Skeletal muscle satellite cell (primary cell): ENCODE measurements around the gene ZBTB5.
"Not testable (repeated sequence)": the region's sequence is repeated elsewhere in the genome, so short reads cannot be mapped to it uniquely, and the experiment has no call there.

ENCODE experiments used
- H3K27me3 ChIP-seq: 2 replicates; pipeline ENCODE4 v1.7.0; 2013; ENCODE audit warnings: low read length; ENCODE audit not compliant: control insufficient read depth, insufficient read depth
- H3K36me3 ChIP-seq: 2 replicates; pipeline ENCODE4 v1.7.0; 2013; ENCODE audit warnings: mild to moderate bottlenecking, control low read depth, low read length; ENCODE audit not compliant: insufficient read depth
- H3K4me1 ChIP-seq: 2 replicates; pipeline ENCODE4 v1.7.0; 2013; ENCODE audit warnings: low read length; ENCODE audit not compliant: control insufficient read depth, insufficient read depth
- H3K4me2 ChIP-seq: 2 replicates; pipeline ENCODE4 v1.7.0; 2013; ENCODE audit warnings: mild to moderate bottlenecking, low read length
- H3K4me3 ChIP-seq: 2 replicates; pipeline ENCODE4 v1.7.0; 2013; ENCODE audit warnings: low read length
- H3K9ac ChIP-seq: 2 replicates; pipeline ENCODE4 v1.7.0; 2013; ENCODE audit warnings: mild to moderate bottlenecking, low read depth, low read length, moderate library complexity
- H3K9me3 ChIP-seq: replicated peaks from 2 replicates; pipeline ENCODE4 v1.7.0; 2013; ENCODE audit warnings: mild to moderate bottlenecking, control low read depth, low read length

Gene ZBTB5

GRCh38 chr9:37429441-37430285 is 35.6 kb downstream of the ZBTB5 start:
- Histone ChIP-seq H3K27me3 (no peaks in the 10 kb centered on the region), H3K36me3 (peaks cover 70% of the 10 kb centered on the region), H3K4me1 (peaks cover 16% of the 10 kb centered on the region), H3K9ac (no peak overlapping the region), H3K4me3 (no peak overlapping the region), H3K9me3 (no peaks in the 10 kb centered on the region), H3K4me2 (no peak overlapping the region)

DNA sequence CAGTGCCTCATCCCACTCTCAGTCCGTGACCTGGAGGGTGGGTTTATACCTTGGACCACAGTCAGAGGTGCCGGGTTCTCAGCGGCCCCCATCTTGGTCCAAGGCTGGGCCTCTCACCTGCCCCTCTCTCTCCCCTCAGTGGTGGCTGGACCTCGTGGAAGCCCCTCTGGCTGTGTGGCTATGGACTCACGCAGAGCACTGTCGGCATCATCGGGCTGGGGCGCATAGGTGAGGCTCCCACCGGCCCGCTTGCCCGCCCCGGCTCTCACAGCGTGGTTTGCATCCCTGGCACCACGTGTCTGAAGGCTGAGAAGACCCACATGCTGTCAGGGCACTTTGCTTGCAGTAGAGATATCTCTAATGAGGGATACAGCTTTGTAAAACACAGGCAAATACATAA is 36.9 kb downstream of the ZBTB5 start:
- peaks cover 57% of the 10 kb centered on the region for H3K36me3 ChIP-seq
- peaks cover 29% of the 10 kb centered on the region for H3K4me1 ChIP-seq
- no peak overlapping the region for H3K4me3 ChIP-seq
- no peaks in the 10 kb centered on the region for H3K9me3 ChIP-seq
- no peaks in the 10 kb centered on the region for H3K27me3 ChIP-seq
- H3K4me2 ChIP-seq, result no peak overlapping the region
- H3K9ac ChIP-seq, result no peak overlapping the region

- no peak overlapping the region for H3K4me2 ChIP-seq
- H3K4me1 ChIP-seq, result peaks cover 29% of the 10 kb centered on the region
- H3K9ac ChIP-seq, result no peak overlapping the region
- H3K27me3 ChIP-seq, result no peaks in the 10 kb centered on the region
- no peaks in the 10 kb centered on the region for H3K9me3 ChIP-seq
- H3K36me3 ChIP-seq, result peaks cover 57% of the 10 kb centered on the region
- H3K4me3 ChIP-seq, result no peak overlapping the region
Observed at GRCh38 chr9:37426846-37427245, 38.4 kb downstream of the ZBTB5 start.

DNA sequence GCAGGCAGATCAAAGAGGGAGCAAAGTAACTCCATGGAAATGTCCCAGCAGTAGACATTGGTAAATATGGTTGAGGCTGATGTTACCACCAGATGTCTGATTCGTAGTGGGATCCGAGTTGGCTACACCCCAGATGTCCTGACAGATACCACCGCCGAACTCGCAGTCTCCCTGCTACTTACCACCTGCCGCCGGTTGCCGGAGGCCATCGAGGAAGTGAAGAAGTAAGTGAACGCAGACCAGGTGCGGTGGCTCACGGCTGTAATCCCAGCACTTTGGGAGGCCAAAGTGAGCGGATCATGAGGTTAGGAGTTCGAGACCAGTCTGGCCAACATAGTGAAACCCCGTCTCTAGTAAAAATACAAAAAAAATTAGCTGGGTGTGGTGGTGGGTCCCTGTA is 38.8 kb downstream of the ZBTB5 start:
- Histone ChIP-seq H3K4me1 (peaks cover 31% of the 10 kb centered on the region), H3K36me3 (peaks cover 57% of the 10 kb centered on the region)
- not testable (repeated sequence) for H3K9me3 ChIP-seq, H3K4me2 ChIP-seq, H3K27me3 ChIP-seq, H3K9ac ChIP-seq, H3K4me3 ChIP-seq

- Histone ChIP-seq H3K4me1 (peaks cover 31% of the 10 kb centered on the region), H3K9ac (no peak overlapping the region), H3K36me3 (peaks cover 48% of the 10 kb centered on the region), H3K9me3 (no peaks in the 10 kb centered on the region), H3K27me3 (no peaks in the 10 kb centered on the region), H3K4me2 (peak overlapping the region; percentile 93), H3K4me3 (no peak overlapping the region)
Observed at GRCh38 chr9:37425298-37425752, 39.9 kb downstream of the ZBTB5 start.

DNA sequence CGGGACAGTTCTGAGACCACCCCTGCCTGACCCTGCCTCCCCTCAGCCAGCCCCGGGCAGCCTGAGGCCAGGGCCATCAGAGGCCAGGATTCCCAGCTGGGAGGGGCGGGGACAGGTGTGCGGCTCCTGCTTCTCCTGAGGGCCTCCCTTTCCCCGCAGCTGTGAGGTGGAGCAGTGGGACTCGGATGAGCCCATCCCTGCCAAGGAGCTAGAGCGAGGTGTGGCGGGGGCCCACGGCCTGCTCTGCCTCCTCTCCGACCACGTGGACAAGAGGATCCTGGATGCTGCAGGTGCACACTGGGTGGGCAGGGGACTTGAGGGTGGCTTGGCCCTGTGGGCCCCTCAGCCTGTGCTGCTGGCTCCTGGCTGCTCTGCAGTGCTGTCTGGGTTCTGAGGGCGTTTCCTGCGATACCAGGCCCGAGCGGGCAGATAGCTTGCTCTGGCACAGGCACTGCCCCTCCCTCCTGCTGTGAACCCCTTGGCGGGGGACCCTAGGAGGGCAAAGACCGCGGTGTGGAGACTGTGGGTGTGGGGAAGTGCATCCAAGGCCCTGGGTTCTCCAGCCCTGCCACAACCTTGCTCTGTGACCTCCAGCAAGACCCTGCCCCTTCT is 40.5 kb downstream of the ZBTB5 start:
- Histone ChIP-seq H3K4me3 (no peak overlapping the region), H3K4me2 (peak overlapping the region; percentile 93), H3K27me3 (no peaks in the 10 kb centered on the region), H3K9ac (peak overlapping the region; percentile 97), H3K9me3 (no peaks in the 10 kb centered on the region), H3K4me1 (peaks cover 31% of the 10 kb centered on the region), H3K36me3 (peaks cover 42% of the 10 kb centered on the region)

DNA sequence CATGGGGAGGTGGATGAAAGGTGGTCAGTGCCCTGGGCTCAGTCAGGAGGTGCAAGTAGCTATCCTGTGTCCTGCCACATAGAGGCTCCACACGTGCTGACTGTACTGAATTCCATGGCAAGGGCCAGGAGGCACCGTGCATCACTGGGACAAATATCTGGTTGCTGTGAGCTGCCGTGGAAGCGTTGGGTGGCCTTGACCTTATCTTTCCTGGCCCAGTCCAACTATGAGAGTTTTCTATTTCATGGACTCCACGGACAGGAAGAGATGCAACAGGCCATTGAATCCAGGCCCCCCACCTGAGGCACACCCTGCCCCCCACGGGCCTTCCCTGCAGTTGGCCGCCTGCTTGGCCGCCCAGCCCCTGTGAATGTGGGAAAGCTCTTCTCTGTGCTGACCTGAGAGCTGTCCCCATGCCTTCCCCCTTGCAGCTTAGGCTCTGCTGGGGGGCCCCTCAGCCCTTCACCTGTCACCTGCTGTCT is 41.0 kb downstream of the ZBTB5 start:
- peak overlapping the region; percentile 97 for H3K9ac ChIP-seq
- peaks cover 37% of the 10 kb centered on the region for H3K36me3 ChIP-seq

DNA sequence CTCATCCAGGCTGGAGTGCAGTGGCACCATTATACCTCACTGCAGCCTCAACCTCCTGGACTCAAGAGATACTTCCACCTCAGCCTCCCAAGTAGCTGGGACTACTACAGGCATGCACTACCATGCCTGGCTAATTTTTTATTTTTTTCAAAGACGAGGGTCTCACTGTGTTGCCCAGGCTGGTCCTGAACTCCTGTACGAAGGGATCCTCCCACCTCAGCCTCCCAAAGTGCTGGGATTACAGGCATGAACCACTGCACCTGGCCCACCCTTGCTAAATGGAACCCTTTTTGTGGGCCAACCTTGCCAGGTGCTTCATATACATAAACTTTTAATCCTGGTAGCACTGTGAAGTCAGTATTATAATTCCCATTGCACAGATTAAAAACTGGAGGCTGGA is 41.7 kb downstream of the ZBTB5 start:
- Histone ChIP-seq H3K9ac (peak overlapping the region; percentile 97), H3K27me3 (no peaks in the 10 kb centered on the region), H3K4me1 (peaks cover 31% of the 10 kb centered on the region), H3K36me3 (peaks cover 31% of the 10 kb centered on the region), H3K4me3 (peak overlapping the region; percentile 81), H3K9me3 (no peaks in the 10 kb centered on the region), H3K4me2 (peak overlapping the region; percentile 93)

More for the DNA sequence above, 41.0 kb downstream of the ZBTB5 start:
- no peaks in the 10 kb centered on the region for H3K27me3 ChIP-seq
- peaks cover 31% of the 10 kb centered on the region for H3K4me1 ChIP-seq
- H3K4me3 ChIP-seq, result peak overlapping the region; percentile 81
- peak overlapping the region; percentile 93 for H3K4me2 ChIP-seq
- H3K9me3 ChIP-seq, result no peaks in the 10 kb centered on the region

DNA sequence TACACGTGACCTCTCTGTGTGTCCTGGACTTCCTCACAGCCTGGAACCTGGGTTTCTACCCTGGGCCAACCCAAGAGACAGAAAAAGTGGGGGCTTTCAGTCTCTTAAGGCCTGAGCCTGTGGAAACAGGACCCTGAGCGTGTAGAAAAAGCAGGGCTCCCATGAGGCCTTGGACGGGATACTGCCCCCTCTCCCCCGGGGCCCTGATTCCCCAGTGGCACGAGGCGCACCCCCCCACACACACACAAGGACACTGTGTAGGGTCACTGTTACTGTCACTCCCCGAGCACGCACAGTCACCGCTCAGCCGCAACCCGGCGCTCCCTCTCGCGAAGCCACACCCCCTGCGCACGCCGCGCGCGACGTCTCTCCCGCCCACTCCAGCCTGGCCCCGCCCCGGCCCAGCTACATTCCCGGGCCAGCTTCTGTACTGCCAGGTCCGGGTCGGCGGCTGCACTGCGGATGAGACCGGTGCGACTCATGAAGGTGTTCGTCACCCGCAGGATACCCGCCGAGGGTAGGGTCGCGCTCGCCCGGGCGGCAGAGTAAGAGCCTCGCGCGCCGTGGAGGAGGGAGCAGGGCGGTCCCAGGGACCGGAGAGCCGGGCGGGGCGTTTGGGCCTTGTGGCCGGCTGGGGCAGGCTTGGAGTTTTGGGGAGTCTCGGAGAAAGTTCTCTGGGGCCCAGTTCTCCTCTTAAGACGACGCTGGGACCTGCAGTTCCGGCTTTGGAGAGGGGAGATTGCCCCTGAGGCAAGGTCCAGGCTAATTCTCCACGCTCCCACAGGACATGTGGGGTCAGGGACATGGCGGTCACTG is 42.8 kb downstream of the ZBTB5 start, which contains the start of gene GRHPR:
GRHPR (plus strand) TSS at position 408 of the 816 bp plus-strand sequence; CDS start at position 463, 55 bp downstream.
- H3K36me3 ChIP-seq, result peaks cover 23% of the 10 kb centered on the region
- H3K9me3 ChIP-seq, result no peaks in the 10 kb centered on the region
- H3K4me2 ChIP-seq, result peak within 1 kb of the TSS; percentile 93
- H3K4me3 ChIP-seq, result peak within 1 kb of the TSS; percentile 81
- H3K4me1 ChIP-seq, result peaks cover 31% of the 10 kb centered on the region
- peak within 1 kb of the TSS; percentile 97 for H3K9ac ChIP-seq
- H3K27me3 ChIP-seq, result no peaks in the 10 kb centered on the region

- H3K9ac ChIP-seq, result peak overlapping the region; percentile 97
- no peaks in the 10 kb centered on the region for H3K9me3 ChIP-seq
- H3K4me3 ChIP-seq, result peak overlapping the region; percentile 81
- peaks cover 18% of the 10 kb centered on the region for H3K36me3 ChIP-seq
- H3K27me3 ChIP-seq, result no peaks in the 10 kb centered on the region
- H3K4me2 ChIP-seq, result peak overlapping the region; percentile 93
- H3K4me1 ChIP-seq, result peaks cover 31% of the 10 kb centered on the region
Observed at GRCh38 chr9:37421914-37422288, 43.3 kb downstream of the ZBTB5 start.
